Measurements from ENCODE around the gene SEC22A. TPM values are rescaled to one million over a fixed set of nuclear protein-coding genes. Genes with fewer than 3 reads are reported as not detected.

SEC22A gene
- total and polyA plus RNA-seq, 2 of the 13 experiments (the other 11 are each of a cell fraction or from before 2014, with no cell fraction given) = 14.1 to 17.3 TPM

DNA sequence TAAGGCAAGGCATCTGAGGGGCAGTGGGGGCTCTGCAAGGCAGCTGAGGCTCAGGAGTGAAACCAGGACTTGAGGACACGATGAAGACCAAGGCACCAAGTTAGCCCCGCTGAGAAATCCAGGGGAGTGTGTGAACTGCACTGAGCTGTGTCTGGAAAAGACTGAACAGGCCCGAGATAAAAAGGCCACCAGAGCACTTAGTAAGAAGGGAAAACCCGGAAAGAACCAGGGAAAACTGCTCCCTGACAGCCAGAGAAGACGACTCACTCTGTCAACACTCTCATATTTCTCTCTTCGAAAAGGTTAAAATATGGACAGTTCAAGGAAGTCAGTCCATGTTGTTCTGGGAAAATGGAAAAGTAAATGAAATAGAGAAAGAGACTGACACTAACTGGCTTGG, 109.0 kb downstream of the SEC22A start:
- Histone ChIP-seq H3K79me2 (ENCODE audit: insufficient read depth, low read length) (no peaks in the 10 kb centered on the region), H2AFZ (ENCODE audit: low read length) (no peak overlapping the region), H3K9ac (ENCODE audit: insufficient read depth, low read depth, low read length) (no peak overlapping the region), H3K36me3 (replicated peaks in 1 of 2; ENCODE audit: control insufficient read depth in 1 of 2, insufficient read depth in 2 of 2, low read length in 2 of 2) (no peaks in the 10 kb centered on the region), H3K27ac (ENCODE audit: extremely low read length, insufficient read depth, low read length) (no peak overlapping the region), H4K20me1 (ENCODE audit: insufficient read depth, low read length) (no peaks in the 10 kb centered on the region), H3K4me3 (replicated peaks in 1 of 3; ENCODE audit: insufficient read depth in 1 of 3, low read depth in 2 of 3, low read length in 3 of 3) (no peak overlapping the region), H3K9me3 (ENCODE audit: low read length) (no peaks in the 10 kb centered on the region), H3K4me2 (ENCODE audit: low read depth, low read length) (no peak overlapping the region), H3K4me1 (ENCODE audit: insufficient read depth, low read length) (no peaks in the 10 kb centered on the region), H3K27me3 (ENCODE audit: control insufficient read depth in 1 of 2, insufficient read depth in 2 of 2, low read length in 2 of 2) (peaks cover 0 to 33% of the 10 kb centered on the region in 2 experiments; a peak in 4 of 5 replicates)
- no peak for ATAC-seq
- no peak for DNase-seq (ENCODE audit: low spot score)
- ChIA-PET POLR2A (no interaction called here), CTCF (ENCODE audit: low intra/inter-chr PET ratio, low total read pairs) (no interaction called here)
- BruUV-seq (replicated peaks) = no TSS peak
- 4% methylated on average over 6 of the region's 6 CpGs for WGBS (ENCODE audit: low lambda C conversion rate)
- intact Hi-C loops (cut with micrococcal nuclease; ENCODE audit: unreplicated experiment) (no loop called here), in situ Hi-C loops (cut with HindIII; ENCODE audit: extremely low pct_ligation_motif_present, low pct_unique_long_range_greater_than_20kb) (no loop called here)
- no peak for FAIRE-seq
- TF ChIP-seq ZNF337 (CRISPR knock-in tag; IDR thresholded peaks at IDR 0.05; ENCODE audit: borderline replicate concordance, low read depth) = no peak
- TF ChIP-seq CEBPG (CRISPR knock-in tag; IDR thresholded peaks at IDR 0.05) = no peak
- no peak for TF ChIP-seq RNF2 (conservative IDR thresholded peaks at IDR 0.05; ENCODE audit: low read depth)
- no peak for TF ChIP-seq ZNF7 (CRISPR knock-in tag; IDR thresholded peaks at IDR 0.05)
- TF ChIP-seq MTA3 (CRISPR knock-in tag; IDR thresholded peaks at IDR 0.05) = no peak
- TF ChIP-seq ZNF367 (CRISPR knock-in tag; IDR thresholded peaks at IDR 0.05; ENCODE audit: borderline replicate concordance) = no peak
- no peak for TF ChIP-seq ZNF224 (CRISPR knock-in tag; IDR thresholded peaks at IDR 0.05)
- TF ChIP-seq ARNTL (CRISPR knock-in tag; IDR thresholded peaks at IDR 0.05) = no peak
- TF ChIP-seq KLF15 (CRISPR knock-in tag; IDR thresholded peaks at IDR 0.05; ENCODE audit: borderline replicate concordance) = no peak
- TF ChIP-seq GZF1 (CRISPR knock-in tag; IDR thresholded peaks at IDR 0.05) = no peak
- TF ChIP-seq CHCHD3 (CRISPR knock-in tag; IDR thresholded peaks at IDR 0.05) = no peak
- no peak for TF ChIP-seq ZNF546 (CRISPR knock-in tag; conservative IDR thresholded peaks at IDR 0.05)
- TF ChIP-seq, protein P1, sequence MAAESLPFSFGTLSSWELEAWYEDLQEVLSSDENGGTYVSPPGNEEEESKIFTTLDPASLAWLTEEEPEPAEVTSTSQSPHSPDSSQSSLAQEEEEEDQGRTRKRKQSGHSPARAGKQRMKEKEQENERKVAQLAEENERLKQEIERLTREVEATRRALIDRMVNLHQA (CRISPR knock-in tag; IDR thresholded peaks at IDR 0.05) = no peak
- TF ChIP-seq, protein P2, sequence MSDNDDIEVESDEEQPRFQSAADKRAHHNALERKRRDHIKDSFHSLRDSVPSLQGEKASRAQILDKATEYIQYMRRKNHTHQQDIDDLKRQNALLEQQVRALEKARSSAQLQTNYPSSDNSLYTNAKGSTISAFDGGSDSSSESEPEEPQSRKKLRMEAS (IDR thresholded peaks at IDR 0.05) = no peak
- TF ChIP-seq ZNF430 (CRISPR knock-in tag; IDR thresholded peaks at IDR 0.05) = no peak
- TF ChIP-seq, protein P3, sequence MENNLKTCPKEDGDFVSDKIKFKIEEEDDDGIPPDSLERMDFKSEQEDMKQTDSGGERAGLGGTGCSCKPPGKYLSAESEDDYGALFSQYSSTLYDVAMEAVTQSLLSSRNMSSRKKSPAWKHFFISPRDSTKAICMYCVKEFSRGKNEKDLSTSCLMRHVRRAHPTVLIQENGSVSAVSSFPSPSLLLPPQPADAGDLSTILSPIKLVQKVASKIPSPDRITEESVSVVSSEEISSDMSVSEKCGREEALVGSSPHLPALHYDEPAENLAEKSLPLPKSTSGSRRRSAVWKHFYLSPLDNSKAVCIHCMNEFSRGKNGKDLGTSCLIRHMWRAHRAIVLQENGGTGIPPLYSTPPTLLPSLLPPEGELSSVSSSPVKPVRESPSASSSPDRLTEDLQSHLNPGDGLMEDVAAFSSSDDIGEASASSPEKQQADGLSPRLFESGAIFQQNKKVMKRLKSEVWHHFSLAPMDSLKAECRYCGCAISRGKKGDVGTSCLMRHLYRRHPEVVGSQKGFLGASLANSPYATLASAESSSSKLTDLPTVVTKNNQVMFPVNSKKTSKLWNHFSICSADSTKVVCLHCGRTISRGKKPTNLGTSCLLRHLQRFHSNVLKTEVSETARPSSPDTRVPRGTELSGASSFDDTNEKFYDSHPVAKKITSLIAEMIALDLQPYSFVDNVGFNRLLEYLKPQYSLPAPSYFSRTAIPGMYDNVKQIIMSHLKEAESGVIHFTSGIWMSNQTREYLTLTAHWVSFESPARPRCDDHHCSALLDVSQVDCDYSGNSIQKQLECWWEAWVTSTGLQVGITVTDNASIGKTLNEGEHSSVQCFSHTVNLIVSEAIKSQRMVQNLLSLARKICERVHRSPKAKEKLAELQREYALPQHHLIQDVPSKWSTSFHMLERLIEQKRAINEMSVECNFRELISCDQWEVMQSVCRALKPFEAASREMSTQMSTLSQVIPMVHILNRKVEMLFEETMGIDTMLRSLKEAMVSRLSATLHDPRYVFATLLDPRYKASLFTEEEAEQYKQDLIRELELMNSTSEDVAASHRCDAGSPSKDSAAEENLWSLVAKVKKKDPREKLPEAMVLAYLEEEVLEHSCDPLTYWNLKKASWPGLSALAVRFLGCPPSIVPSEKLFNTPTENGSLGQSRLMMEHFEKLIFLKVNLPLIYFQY (CRISPR knock-in tag; IDR thresholded peaks at IDR 0.05; ENCODE audit: borderline replicate concordance) = no peak
- no peak for TF ChIP-seq ZNF24 (IDR thresholded peaks at IDR 0.05)
- TF ChIP-seq ZNF101 (CRISPR knock-in tag; IDR thresholded peaks at IDR 0.05; ENCODE audit: borderline replicate concordance, low read depth) = no peak
